Glutamatergic neuron (in vitro differentiated cells): ENCODE results near the gene IARS1. TPM values are rescaled to one million over a fixed set of nuclear protein-coding genes. Genes with fewer than 3 reads are reported as not detected.

Experiments used
- DNase-seq: peaks from one replicate; pipeline ENCODE4 v3.0.0; 2022
- H3K27ac Mint-ChIP-seq: one replicate; pipeline ENCODE4 v1.8.0; 2020; ENCODE audit warnings: mild to moderate bottlenecking, mixed read lengths, inconsistent platforms; ENCODE audit not compliant: unreplicated experiment
- H3K27me3 Mint-ChIP-seq: one replicate; pipeline ENCODE4 v1.8.0; 2020; ENCODE audit warnings: mild to moderate bottlenecking, moderate library complexity, mixed read lengths, inconsistent platforms; ENCODE audit not compliant: unreplicated experiment
- H3K36me3 Mint-ChIP-seq: one replicate; pipeline ENCODE4 v1.8.0; 2020; ENCODE audit warnings: mild to moderate bottlenecking, mixed read lengths, inconsistent platforms; ENCODE audit not compliant: unreplicated experiment
- H3K4me1 Mint-ChIP-seq: one replicate; pipeline ENCODE4 v1.8.0; 2020; ENCODE audit warnings: mild to moderate bottlenecking, low read depth, mixed read lengths, inconsistent platforms; ENCODE audit not compliant: unreplicated experiment
- H3K4me3 Mint-ChIP-seq: one replicate; pipeline ENCODE4 v1.8.0; 2020; ENCODE audit warnings: mild to moderate bottlenecking, mixed read lengths, inconsistent platforms; ENCODE audit not compliant: unreplicated experiment
- H3K9me3 Mint-ChIP-seq: one replicate; pipeline ENCODE4 v1.8.0; 2020; ENCODE audit warnings: mild to moderate bottlenecking, moderate library complexity, mixed read lengths, inconsistent platforms; ENCODE audit not compliant: unreplicated experiment
- CTCF ChIP-seq: fragments of 200-600 bp; sonication (generic); IDR thresholded peaks from one replicate; pipeline ENCODE4 v1.5.0; 2021; ENCODE audit not compliant: partially characterized antibody, unreplicated experiment
- total RNA-seq: library from RNA; stranded (reverse); fragmentation: NEBNext Ultra II Directional; extraction: Animal tissue kit (Norgen Biotek cat#: 25700); gene quantifications from one replicate; pipeline ENCODE4 v1.2.1, GENCODE V29; 2021; ENCODE audit not compliant: unreplicated experiment

IARS1 gene
- total RNA-seq, 1 donor from 2014 or later, result 160 TPM

- peaks cover 2% of the 10 kb centered on the region for H3K27me3 Mint-ChIP-seq
- peak; percentile 48 for DNase-seq
- peak overlapping the region; percentile 86 for H3K27ac Mint-ChIP-seq
- H3K4me3 Mint-ChIP-seq, result peak overlapping the region; percentile 54
- no peak for TF ChIP-seq CTCF
- H3K4me1 Mint-ChIP-seq, result peaks cover 17% of the 10 kb centered on the region
- H3K9me3 Mint-ChIP-seq, result peaks cover 2% of the 10 kb centered on the region
- H3K36me3 Mint-ChIP-seq, result peaks cover 4% of the 10 kb centered on the region
Measured at GRCh38 chr9:92266486-92266885, 27.0 kb downstream of the IARS1 start.

DNA sequence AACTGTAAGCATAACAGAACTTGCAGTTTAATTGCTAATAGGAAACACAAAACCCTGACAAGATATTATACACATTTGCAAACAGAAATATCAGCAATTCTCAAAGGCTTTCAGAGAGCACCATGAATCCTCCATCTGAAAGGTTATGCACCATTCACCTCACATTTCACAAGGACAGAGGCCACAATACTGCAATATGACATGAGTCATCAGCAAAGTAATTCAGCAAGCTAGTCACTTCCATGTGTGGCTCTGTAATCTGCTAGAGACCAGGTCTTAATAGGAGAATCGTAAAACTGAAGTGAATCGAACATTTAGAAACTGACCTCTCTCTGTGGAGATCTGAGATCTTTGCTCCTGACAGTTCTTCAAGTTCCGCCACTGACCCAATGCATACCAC is 28.3 kb downstream of the IARS1 start:
- DNase-seq, result no peak
- Mint-ChIP-seq H3K9me3 (peaks cover 2% of the 10 kb centered on the region), H3K27me3 (peaks cover 2% of the 10 kb centered on the region), H3K27ac (no peak overlapping the region), H3K4me3 (no peak overlapping the region), H3K36me3 (peaks cover 4% of the 10 kb centered on the region), H3K4me1 (peaks cover 17% of the 10 kb centered on the region)
- no peak for TF ChIP-seq CTCF

DNA sequence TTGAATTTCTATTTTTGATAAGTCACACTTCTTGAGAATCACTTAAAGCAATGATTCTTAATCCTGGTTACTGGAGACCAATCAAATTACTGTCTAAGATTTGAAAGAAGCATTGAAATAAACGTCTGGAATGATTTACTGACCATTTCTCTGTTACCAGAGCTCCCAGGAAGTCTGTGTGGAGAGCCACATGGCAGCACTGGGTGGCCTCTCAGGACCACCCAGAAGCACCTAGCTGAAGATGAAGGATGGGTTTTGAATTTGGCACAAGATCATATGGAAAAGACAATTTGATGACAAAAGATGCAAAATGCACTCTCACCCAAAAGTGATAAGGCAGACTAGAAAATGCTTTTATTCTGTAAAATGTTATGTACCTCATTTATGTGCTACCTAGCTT is 30.4 kb downstream of the IARS1 start:
- TF ChIP-seq CTCF, result no peak
- no peak for DNase-seq
- H3K36me3 Mint-ChIP-seq, result peaks cover 4% of the 10 kb centered on the region
- peaks cover 2% of the 10 kb centered on the region for H3K9me3 Mint-ChIP-seq
- peaks cover 17% of the 10 kb centered on the region for H3K4me1 Mint-ChIP-seq
- no peak overlapping the region for H3K4me3 Mint-ChIP-seq
- H3K27ac Mint-ChIP-seq, result no peak overlapping the region
- H3K27me3 Mint-ChIP-seq, result peaks cover 3% of the 10 kb centered on the region

DNA sequence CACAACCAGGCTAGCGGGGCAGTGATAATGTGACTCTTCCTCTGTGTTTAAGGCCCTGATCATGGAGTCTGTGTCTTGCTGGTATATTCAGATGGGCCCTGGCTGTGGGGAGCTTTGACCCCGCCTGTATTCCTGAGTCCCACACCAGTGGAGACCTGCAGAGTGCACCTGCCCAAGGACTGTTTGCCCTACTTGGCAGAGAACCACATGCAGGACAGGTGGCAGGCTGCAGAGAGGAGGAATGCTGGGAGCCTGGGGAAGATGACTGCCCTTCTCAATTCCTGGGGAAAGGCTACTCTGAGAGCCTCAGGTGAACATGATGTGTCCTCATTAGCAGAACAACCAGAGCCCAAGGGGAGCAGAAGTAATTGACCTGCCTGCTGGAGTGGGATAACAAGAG is 36.2 kb downstream of the IARS1 start:
- H3K27me3 Mint-ChIP-seq, result peaks cover 4% of the 10 kb centered on the region
- no peaks in the 10 kb centered on the region for H3K4me1 Mint-ChIP-seq
- H3K9me3 Mint-ChIP-seq, result no peaks in the 10 kb centered on the region
- H3K36me3 Mint-ChIP-seq, result no peaks in the 10 kb centered on the region
- H3K27ac Mint-ChIP-seq, result no peak overlapping the region
- no peak for DNase-seq
- H3K4me3 Mint-ChIP-seq, result no peak overlapping the region
- no peak for TF ChIP-seq CTCF

DNA sequence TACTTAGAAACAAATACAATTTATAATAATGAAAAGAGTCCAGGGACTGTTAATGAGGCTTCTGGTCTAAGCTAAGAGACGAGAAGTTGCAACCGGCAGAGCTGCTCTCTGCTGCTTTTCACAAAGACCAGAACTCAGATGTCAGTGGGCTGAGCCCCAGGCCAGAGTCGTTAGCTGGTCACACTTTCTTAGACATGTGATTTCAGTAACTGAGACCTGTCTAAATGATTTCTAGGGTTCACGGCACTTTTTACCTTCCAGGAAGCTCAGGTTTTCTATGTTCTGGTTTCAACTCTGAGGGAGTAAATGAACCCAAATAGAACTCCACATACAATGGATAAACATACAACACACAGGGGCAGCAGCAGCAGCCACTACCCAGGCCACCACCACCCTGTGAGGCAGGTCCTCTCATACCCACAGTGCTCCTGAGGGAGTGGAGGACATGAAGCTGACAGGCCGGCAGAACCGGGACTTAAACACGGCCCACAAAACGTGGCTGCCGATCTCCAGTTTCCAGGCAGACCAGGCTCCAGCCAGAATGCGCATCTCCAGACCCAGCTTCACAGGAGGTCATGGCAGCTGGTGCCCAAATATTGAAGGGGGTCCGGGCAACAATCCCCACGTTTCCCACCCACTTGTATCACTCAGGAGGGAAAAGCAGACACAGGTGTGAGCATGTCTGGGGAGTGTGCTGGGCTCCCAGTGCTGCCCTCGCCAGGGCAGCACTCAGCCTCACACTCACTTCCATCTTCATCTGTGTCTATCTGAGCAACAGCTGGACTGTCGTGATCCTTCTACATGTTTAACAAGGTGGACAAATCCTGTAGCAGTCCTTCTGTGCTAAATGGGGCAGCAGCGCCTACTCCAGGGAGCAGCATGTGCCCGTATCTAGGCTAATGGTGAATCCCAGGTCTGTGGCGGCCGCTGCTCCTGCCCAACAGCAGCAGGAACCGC is 38.8 kb downstream of the IARS1 start:
- no peak for TF ChIP-seq CTCF
- Mint-ChIP-seq H3K27me3 (peaks cover 4% of the 10 kb centered on the region), H3K27ac (no peak overlapping the region), H3K4me3 (no peak overlapping the region), H3K4me1 (no peaks in the 10 kb centered on the region), H3K36me3 (no peaks in the 10 kb centered on the region), H3K9me3 (no peaks in the 10 kb centered on the region)
- DNase-seq, result no peak
